ENCODE results near the gene ITGB1.
A peak's percentile ranks its signal among the peaks of the same experiment; 100 is the strongest.
"Not testable (repeated sequence)": the region's sequence is repeated elsewhere in the genome, so short reads cannot be mapped to it uniquely, and the experiment has no call there.

The ITGB1 gene

GRCh38 chr10:32980242-32980557, 22.2 kb upstream of the ITGB1 start:
- no peak for DNase-seq

- not testable (repeated sequence) for DNase-seq
Measured at GRCh38 chr10:32979719-32980118, 21.7 kb upstream of the ITGB1 start.

DNA sequence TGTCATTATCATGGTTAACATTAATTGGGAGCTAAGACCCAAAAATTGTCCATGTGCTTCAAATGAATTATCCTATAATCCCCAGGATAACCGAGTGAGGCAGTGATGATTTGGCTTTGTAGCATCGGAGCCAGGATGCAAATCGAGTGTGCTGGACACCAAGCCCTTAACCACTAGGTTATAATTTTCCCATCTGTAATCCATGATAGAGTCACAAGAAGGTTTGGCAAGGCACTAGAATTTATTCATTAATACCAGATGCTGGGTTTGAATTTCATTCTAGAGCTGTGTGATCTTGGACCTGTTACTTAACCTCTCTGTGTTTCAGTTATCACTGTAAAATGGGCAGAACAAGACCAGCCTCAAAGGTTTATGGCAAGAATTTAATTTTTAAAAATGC, 21.0 kb upstream of the ITGB1 start:
- peak; percentile 11 for DNase-seq

DNA sequence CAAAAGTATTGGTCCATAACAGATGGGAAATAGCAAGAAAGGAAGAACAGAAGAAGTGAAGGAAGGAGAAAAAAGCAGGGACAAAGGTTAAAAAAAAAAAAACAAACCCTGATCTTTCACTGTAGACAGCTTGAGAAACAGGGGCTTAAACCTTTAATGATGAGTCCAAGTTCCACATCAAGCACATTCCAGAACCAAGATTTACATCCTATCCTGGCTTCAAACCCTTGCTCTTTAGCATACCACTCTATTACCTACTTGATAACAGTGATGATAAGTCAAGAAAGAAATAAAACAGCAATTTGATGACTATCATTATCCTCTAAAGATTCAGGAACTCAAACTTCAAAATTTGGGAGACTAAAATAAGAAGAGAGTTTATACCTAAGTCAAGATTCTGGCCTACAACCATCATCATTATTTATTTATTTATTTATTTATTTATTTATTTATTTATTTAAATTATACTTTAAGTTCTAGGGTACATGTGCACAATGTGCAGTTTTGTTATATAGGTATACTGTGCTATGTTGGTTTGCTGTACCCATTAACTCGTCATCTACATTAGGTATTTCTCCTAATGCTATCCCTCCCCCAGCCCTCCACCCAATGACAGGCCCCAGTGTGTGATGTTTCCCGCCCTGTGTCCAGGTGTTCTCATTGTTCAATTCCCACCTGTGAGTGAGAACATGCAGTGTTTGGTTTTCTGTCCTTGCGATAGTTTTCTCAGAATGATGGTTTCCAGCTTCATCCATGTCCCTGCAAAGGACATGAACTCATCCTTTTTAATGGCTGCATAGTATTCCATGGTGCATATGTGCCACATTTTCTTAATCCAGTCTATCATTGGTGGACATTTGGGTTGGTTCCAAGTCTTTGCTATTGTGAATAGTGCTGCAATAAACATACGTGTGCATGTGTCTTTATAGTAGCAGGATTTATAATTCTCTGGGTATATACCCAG, 20.1 kb upstream of the ITGB1 start:
- not testable (repeated sequence) for DNase-seq

DNA sequence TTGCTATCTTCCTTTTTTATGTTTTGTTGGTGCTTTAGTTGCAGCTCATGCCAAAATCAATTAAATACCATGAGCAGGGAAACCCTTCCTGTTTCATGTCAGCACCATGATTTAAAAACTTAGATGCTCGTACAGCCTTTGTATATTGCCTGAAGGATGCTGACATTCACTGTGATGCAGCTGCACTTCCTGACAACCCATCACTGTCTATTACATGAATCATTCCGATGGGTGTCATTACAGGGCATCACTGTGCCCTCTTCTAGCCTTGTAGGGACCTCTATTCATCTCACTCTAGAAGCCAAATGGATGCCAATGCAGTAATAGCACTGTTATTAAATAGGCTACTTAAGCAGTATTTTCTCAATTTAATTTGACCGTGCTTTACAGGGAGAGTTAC, 18.3 kb upstream of the ITGB1 start:
- DNase-seq, result no peak

GRCh38 chr10:32972929-32973328, 14.9 kb upstream of the ITGB1 start:
- no peak for DNase-seq

- no peak for DNase-seq
Measured at GRCh38 chr10:32972460-32972859, 14.4 kb upstream of the ITGB1 start.

- no peak for DNase-seq
Measured at GRCh38 chr10:32971536-32972091, 13.6 kb upstream of the ITGB1 start.

GRCh38 chr10:32970910-32971309, 12.9 kb upstream of the ITGB1 start:
- DNase-seq, result no peak

- no peak for DNase-seq
Measured at GRCh38 chr10:32964270-32964669, 6.2 kb upstream of the ITGB1 start.

- DNase-seq, result no peak
Measured at GRCh38 chr10:32963096-32963495, 5.1 kb upstream of the ITGB1 start.

- DNase-seq, result no peak
Measured at GRCh38 chr10:32962521-32962920, 4.5 kb upstream of the ITGB1 start.

DNA sequence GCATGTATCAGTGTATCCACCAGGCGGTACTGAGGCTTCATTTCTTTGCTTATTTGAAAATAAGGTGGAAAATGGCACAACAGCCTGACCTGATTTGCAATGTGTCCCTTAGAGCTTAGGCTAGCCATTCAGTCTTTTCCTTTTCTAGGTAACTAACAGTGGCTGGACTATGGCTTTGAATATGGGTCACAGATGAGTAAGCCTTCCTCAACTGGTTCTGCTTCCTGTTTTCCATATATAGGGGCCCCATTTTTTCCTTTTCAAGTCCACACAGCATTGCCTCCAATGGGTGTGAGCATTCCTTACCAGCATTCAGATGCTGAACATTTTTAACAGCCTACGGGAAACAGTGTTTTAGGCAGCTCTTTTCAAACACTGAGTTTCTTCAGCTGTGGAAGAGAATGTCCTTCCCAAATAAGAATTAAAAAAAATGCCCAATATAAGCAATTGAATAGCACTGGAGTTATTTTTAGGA, 3.9 kb upstream of the ITGB1 start:
- DNase-seq, result no peak

GRCh38 chr10:32961343-32961894, 3.4 kb upstream of the ITGB1 start:
- DNase-seq, result no peak

GRCh38 chr10:32960022-32960421, 2.0 kb upstream of the ITGB1 start:
- DNase-seq, result no peak

DNA sequence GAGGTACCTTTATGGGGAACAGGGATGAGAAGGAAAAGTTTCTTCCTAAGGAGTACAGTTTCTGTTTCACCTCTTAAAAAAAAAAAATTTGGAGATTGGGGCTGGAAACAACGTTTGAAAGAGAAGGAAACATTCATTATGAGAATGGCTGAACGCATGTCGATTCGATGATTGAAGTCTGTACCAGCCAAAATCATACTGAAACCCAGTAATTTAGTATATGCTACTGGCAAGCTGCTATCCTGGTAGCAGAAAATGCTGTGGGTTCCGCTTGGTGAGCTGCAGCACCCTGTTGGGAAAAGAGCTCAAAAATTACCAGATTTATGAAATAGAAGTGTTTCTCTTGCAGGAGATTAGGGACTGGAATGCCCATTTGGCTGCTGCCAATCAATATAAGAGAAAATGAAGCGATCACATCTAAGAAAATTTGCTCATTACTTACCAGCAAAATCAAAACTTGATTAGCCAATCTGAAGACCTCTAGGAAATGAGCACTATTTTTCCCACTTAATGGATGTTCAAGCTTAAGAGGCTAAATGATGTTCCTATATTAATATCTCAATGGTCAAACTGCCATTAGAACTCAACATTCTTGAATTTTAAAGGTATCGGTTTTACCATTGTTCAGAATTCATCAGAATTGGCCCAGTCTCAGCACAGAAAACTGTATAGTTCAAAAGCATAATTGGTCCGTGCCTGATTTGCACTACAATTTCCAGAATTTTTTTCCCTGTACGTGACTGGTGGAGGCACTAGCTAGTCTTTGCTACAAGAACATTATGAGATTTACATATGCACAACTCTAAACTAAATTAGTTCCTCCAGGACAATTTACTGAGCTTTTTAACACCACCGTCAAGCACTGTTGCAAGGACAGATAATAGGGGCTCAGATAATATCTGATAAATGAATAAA, 1.2 kb upstream of the ITGB1 start:
- no peak for DNase-seq

GRCh38 chr10:32957341-32958084, 517 bp downstream of the ITGB1 start:
- no peak for DNase-seq

- DNase-seq, result no peak
Measured at GRCh38 chr10:32956365-32957197, 1.4 kb downstream of the ITGB1 start.

DNA sequence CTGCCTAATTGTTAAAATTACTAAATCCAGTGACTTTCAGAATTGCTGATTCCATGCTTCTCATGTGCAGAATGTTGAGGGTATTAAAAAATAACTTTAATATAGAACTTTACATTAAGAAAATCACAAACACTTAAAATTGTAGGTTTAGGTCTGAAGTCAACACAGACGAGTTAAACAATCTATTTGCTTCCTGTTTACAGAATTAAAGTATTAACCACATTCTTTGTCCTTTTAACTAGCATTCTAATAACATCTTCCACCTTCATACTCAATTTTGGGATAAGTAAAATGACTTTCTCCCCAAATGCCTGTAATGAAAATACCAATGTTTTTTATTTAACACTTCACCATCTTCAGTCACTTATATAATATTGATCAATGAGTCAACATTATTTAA, 2.2 kb downstream of the ITGB1 start:
- DNase-seq, result no peak

DNA sequence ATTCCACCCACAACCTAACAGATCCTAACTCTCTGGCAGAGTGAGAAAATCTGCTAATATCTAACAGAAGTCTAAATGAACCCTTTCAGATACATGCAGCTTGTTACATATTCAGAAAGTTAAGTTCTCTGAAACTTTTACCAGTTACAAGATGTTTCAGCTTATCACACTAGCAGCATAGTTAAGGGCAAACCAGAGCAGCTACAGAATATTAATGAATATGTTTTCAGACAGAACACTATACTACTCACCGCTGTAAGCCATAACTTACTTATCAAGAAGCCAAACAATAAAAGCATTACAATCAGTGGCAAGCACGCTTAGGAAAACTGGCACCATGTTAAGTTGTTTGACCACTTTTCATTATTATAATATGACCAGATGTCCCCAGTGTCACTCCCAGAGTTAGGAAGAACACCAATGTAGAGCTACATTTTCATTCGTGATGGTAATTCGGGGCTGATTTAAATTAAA, 2.7 kb downstream of the ITGB1 start:
- no peak for DNase-seq
